HepG2 (cell line): ENCODE measurements around the gene PCDHGB3. TPM values are rescaled to one million over a fixed set of nuclear protein-coding genes. Genes with fewer than 3 reads are reported as not detected.

Experiments used
- ATAC-seq: fragments of 200-7000 bp; cut with Tn5 transposase; 3 replicates; pipeline ENCODE4 v1.9.1; 2020; ENCODE audit warnings: mild to moderate bottlenecking, moderate library complexity
- BruUV-seq: library from RNA; stranded (reverse); fragments of 400-500 nt; replicated peaks from 2 replicates; lab custom pipeline; 2021; lab: Mats Ljungman, UMichigan
- CTCF ChIA-PET: fragments of 300-600 bp; formaldehyde crosslinking; extraction: SDS; loops from one replicate; lab custom pipeline; 2021; ENCODE audit warnings: low total read pairs, inconsistent platforms, low intra/inter-chr PET ratio; lab: Yijun Ruan, JAX
- POLR2A ChIA-PET: fragments of 350-600 bp; sonication (Branson Sonifier 250); formaldehyde crosslinking; loops from one replicate; lab custom pipeline; 2020; ENCODE audit warnings: antibody characterized with exemption, inconsistent platforms; lab: Yijun Ruan, JAX
- DNase-seq: peaks from one replicate; pipeline ENCODE4 v3.0.0-alpha.2; 2015; ENCODE audit warnings: low spot score
- FAIRE-seq: peaks from 3 replicates; lab custom pipeline; 2011; peaks lifted over from hg19 to GRCh38; lab: Jason Lieb, UNC
- H2AFZ ChIP-seq: one replicate; pipeline ENCODE4 v1.6.1; 2011; ENCODE audit warnings: low read length, inconsistent platforms
- H3K27ac ChIP-seq: fragments of 300-600 bp; 3 replicates; pipeline ENCODE4 v1.8.0; 2011; ENCODE audit warnings: mixed run types, mild to moderate bottlenecking, mixed read lengths, low read length, inconsistent platforms; ENCODE audit not compliant: insufficient read depth; ENCODE audit errors: extremely low read length
- H3K27me3 ChIP-seq, 2 experiments: fragments of 200-600 bp in 1 of 2; 2 replicates in 1 of 2; 3 replicates in 1 of 2; pipeline versions ENCODE4 v1.6.0 to v1.8.0; 2011; ENCODE audit warnings: low read length in 2 of 2, mild to moderate bottlenecking in 2 of 2, moderate library complexity in 2 of 2, inconsistent platforms in 1 of 2; ENCODE audit not compliant: insufficient read depth in 2 of 2, control insufficient read depth in 1 of 2
- H3K36me3 ChIP-seq, 2 experiments: fragments of 200-600 bp in 1 of 2; replicated peaks in 1 of 2; 2 replicates in 1 of 2; 3 replicates in 1 of 2; pipeline versions ENCODE4 v1.5.1 to v1.8.0; 2011; ENCODE audit warnings: low read length in 2 of 2, inconsistent platforms in 1 of 2; ENCODE audit not compliant: insufficient read depth in 2 of 2, control insufficient read depth in 1 of 2
- H3K4me1 ChIP-seq: 2 replicates; pipeline ENCODE4 v1.5.1; 2012; ENCODE audit warnings: low read length, inconsistent platforms; ENCODE audit not compliant: insufficient read depth
- H3K4me2 ChIP-seq: 2 replicates; pipeline ENCODE4 v1.6.0; 2011; ENCODE audit warnings: low read depth, low read length, inconsistent platforms
- H3K4me3 ChIP-seq, 3 experiments: fragments of 200-600 bp in 1 of 3; sonication (generic), shearing (Covaris generic) in 1 of 3; replicated peaks in 1 of 3; 2 replicates each; pipeline ENCODE4 v1.5.1; 2011 to 2016; ENCODE audit warnings: low read length in 3 of 3, inconsistent platforms in 2 of 3, low read depth in 2 of 3, mild to moderate bottlenecking in 2 of 3, control low read depth in 1 of 3, mixed read lengths in 1 of 3; ENCODE audit not compliant: insufficient read depth in 1 of 3
- H3K79me2 ChIP-seq: one replicate; pipeline ENCODE4 v1.6.1; 2011; ENCODE audit warnings: low read length, inconsistent platforms; ENCODE audit not compliant: insufficient read depth
- H3K9ac ChIP-seq: 2 replicates; pipeline ENCODE4 v1.6.0; 2011; ENCODE audit warnings: mild to moderate bottlenecking, low read depth, low read length, inconsistent platforms; ENCODE audit not compliant: insufficient read depth
- H3K9me3 ChIP-seq: 2 replicates; pipeline ENCODE4 v1.5.1; 2012; ENCODE audit warnings: mild to moderate bottlenecking, low read length
- H4K20me1 ChIP-seq: 2 replicates; pipeline ENCODE4 v1.6.0; 2011; ENCODE audit warnings: inconsistent platforms, mild to moderate bottlenecking, low read length, moderate library complexity; ENCODE audit not compliant: insufficient read depth
- CBX5 ChIP-seq: sonication (generic); formaldehyde crosslinking; IDR thresholded peaks from 2 replicates; pipeline ENCODE4 v1.4.0; 2020; ENCODE audit warnings: missing genetic modification reagents, borderline replicate concordance
- CCAR2 ChIP-seq: fragments of 200-400 bp; formaldehyde crosslinking; optimal IDR thresholded peaks from 2 replicates; pipeline ENCODE3; 2018; ENCODE audit warnings: low read depth, mild to moderate bottlenecking, low read length, moderate library complexity
- ELF3 ChIP-seq: IDR thresholded peaks from 2 replicates; pipeline ENCODE4 v1.6.1; 2016; ENCODE audit warnings: missing genetic modification reagents, missing compliant biosample characterization
- GABPB1 ChIP-seq: IDR thresholded peaks from 2 replicates; pipeline ENCODE4 v1.6.1; 2016; ENCODE audit warnings: mild to moderate bottlenecking, missing genetic modification reagents, moderate library complexity, missing compliant biosample characterization
- HDAC6 ChIP-seq: fragments of 200-600 bp; sonication (generic); IDR thresholded peaks from 2 replicates; pipeline ENCODE4 v1.7.0; 2017; ENCODE audit warnings: mild to moderate bottlenecking, antibody characterized with exemption, low read length, low read depth
- JUN ChIP-seq: sonication (generic); formaldehyde crosslinking; IDR thresholded peaks from 2 replicates; pipeline ENCODE4 v1.4.0; 2020; ENCODE audit warnings: mild to moderate bottlenecking, missing genetic modification reagents
- KLF13 ChIP-seq: sonication (generic); formaldehyde crosslinking; IDR thresholded peaks from 2 replicates; pipeline ENCODE4 v1.4.0; 2020; ENCODE audit warnings: mild to moderate bottlenecking, missing genetic modification reagents
- NFKB2 ChIP-seq: sonication (generic); formaldehyde crosslinking; IDR thresholded peaks from 2 replicates; pipeline ENCODE4 v1.4.0; 2020; ENCODE audit warnings: missing genetic modification reagents, borderline replicate concordance
- PTBP1 ChIP-seq: fragments of 200-400 bp; formaldehyde crosslinking; IDR thresholded peaks from 2 replicates; pipeline ENCODE4 v1.6.1; 2018; ENCODE audit warnings: low read length, low read depth; ENCODE audit not compliant: poor library complexity, severe bottlenecking
- RFX1 ChIP-seq: fragments of 450-650 bp; IDR thresholded peaks from 2 replicates; pipeline ENCODE4 v1.6.1; 2017
- ZNF205 ChIP-seq: IDR thresholded peaks from 2 replicates; pipeline ENCODE4 v1.6.1; 2018; ENCODE audit warnings: missing biosample characterization, missing genetic modification reagents
- ZNF263 ChIP-seq: sonication (generic); formaldehyde crosslinking; IDR thresholded peaks from 2 replicates; pipeline ENCODE4 v1.4.0; 2020; ENCODE audit warnings: missing genetic modification reagents
- ZNF546 ChIP-seq: sonication (generic); formaldehyde crosslinking; conservative IDR thresholded peaks from 2 replicates; pipeline ENCODE4 v1.8.1; 2023; ENCODE audit warnings: mild to moderate bottlenecking, missing genetic modification reagents
- WGBS: methylation state at CpG from one replicate; pipeline ENCODE4 v1.1.6; 2017; ENCODE audit warnings: low lambda C conversion rate; 5-methylcytosine and 5-hydroxymethylcytosine counted together
- in situ Hi-C: cut with HindIII; loops from 2 replicates; pipeline ENCODE4 v1.10.0; 2017; ENCODE audit warnings: low pct_unique_long_range_greater_than_20kb; ENCODE audit not compliant: extremely low pct_ligation_motif_present
- intact Hi-C: fragments of 100-400 bp; cut with micrococcal nuclease; formaldehyde crosslinking; loops from one replicate; pipeline ENCODE4 v1.10.0; 2022; ENCODE audit not compliant: unreplicated experiment
- polyA plus RNA-seq, 8 experiments: library from polyadenylated mRNA; depleted of rRNA in 3 of 8; stranded (reverse) in 7 of 8; unstranded in 1 of 8; fragments of >200 nt; fragmentation: Illumina TruSeq in 4 of 8; extraction: Trizol in 4 of 8; gene quantifications; 2 replicates each; pipeline versions ENCODE4 v1.2.1 to v1.2.3, GENCODE V29; 2011 to 2016; ENCODE audit warnings: low read depth in 4 of 8, missing spikeins in 1 of 8, mixed read lengths in 1 of 8; ENCODE audit not compliant: insufficient read depth in 1 of 8
- total RNA-seq, 5 experiments: library from RNA; depleted of rRNA; stranded (reverse); fragments of >200 nt; fragmentation: Illumina TruSeq; extraction: Trizol; gene quantifications; 2 replicates each; pipeline ENCODE4 v1.2.3, GENCODE V29; 2016; ENCODE audit warnings: low read depth in 1 of 5
- TF ChIP-seq, protein P1 (sequence below): sonication (generic); formaldehyde crosslinking; IDR thresholded peaks from 2 replicates; pipeline ENCODE4 v1.9.0; 2021; ENCODE audit warnings: missing genetic modification reagents, mild to moderate bottlenecking, borderline replicate concordance
- TF ChIP-seq, protein P2 (sequence below): sonication (generic); formaldehyde crosslinking; IDR thresholded peaks from 2 replicates; pipeline ENCODE4 v1.8.1; 2023; ENCODE audit warnings: mild to moderate bottlenecking, missing genetic modification reagents, borderline replicate concordance

The PCDHGB3 gene
- total and polyA plus RNA-seq, 2 of the 13 experiments (the other 11 are each of a cell fraction or from before 2014, with no cell fraction given) = 0.40 to 0.44 TPM

DNA sequence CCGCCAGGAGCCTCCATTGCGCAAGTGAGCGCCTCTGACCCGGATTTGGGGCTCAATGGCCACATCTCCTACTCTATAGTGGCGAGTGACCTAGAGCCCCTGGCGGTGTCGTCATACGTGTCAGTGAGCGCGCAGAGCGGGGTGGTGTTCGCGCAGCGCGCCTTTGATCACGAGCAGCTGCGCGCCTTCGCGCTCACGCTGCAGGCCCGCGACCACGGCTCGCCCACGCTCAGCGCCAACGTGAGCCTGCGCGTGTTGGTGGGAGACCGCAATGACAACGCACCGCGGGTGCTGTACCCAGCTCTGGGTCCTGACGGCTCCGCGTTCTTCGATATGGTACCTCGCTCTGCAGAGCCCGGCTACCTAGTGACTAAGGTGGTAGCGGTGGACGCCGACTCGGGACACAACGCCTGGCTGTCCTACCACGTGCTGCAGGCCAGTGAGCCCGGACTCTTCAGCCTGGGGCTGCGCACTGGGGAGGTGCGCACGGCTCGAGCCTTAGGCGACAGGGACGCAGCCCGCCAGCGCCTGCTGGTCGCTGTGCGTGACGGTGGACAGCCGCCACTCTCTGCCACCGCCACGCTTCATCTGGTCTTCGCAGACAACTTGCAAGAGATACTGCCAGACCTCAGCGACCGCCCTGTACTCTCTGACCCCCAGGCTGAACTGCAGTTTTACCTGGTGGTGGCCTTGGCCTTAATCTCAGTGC is 39.7 kb downstream of the PCDHGB3 start:
- ChIA-PET CTCF (no interaction called here), POLR2A (no interaction called here)
- no peak for DNase-seq
- no peaks in the 10 kb centered on the region; the same call in 1 of the 2 replicates for H3K9me3 ChIP-seq
- H3K4me3 ChIP-seq = no peak overlapping the region
- no peaks in the 10 kb centered on the region for H3K4me1 ChIP-seq
- no peak for TF ChIP-seq CBX5 (CRISPR knock-in tag)
- TF ChIP-seq HDAC6 = no peak
- TF ChIP-seq JUN = no peak
- TF ChIP-seq RFX1 = no peak
- TF ChIP-seq, protein P1, sequence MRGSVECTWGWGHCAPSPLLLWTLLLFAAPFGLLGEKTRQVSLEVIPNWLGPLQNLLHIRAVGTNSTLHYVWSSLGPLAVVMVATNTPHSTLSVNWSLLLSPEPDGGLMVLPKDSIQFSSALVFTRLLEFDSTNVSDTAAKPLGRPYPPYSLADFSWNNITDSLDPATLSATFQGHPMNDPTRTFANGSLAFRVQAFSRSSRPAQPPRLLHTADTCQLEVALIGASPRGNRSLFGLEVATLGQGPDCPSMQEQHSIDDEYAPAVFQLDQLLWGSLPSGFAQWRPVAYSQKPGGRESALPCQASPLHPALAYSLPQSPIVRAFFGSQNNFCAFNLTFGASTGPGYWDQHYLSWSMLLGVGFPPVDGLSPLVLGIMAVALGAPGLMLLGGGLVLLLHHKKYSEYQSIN (CRISPR knock-in tag) = no peak
- H3K4me2 ChIP-seq = no peak overlapping the region
- no peak overlapping the region for H2AFZ ChIP-seq
- no peaks in the 10 kb centered on the region for H4K20me1 ChIP-seq
- intact Hi-C loops = no loop called here
- no peaks in the 10 kb centered on the region for H3K79me2 ChIP-seq
- WGBS = 90% methylated on average over 48 of the region's 64 CpGs
- no peak for ATAC-seq
- H3K9ac ChIP-seq = no peak overlapping the region
- H3K27me3 ChIP-seq = no peaks in the 10 kb centered on the region
- BruUV-seq = no TSS peak
- no peak for FAIRE-seq
- in situ Hi-C loops = no loop called here
- H3K36me3 ChIP-seq = no peaks in the 10 kb centered on the region
- no peak overlapping the region for H3K27ac ChIP-seq

DNA sequence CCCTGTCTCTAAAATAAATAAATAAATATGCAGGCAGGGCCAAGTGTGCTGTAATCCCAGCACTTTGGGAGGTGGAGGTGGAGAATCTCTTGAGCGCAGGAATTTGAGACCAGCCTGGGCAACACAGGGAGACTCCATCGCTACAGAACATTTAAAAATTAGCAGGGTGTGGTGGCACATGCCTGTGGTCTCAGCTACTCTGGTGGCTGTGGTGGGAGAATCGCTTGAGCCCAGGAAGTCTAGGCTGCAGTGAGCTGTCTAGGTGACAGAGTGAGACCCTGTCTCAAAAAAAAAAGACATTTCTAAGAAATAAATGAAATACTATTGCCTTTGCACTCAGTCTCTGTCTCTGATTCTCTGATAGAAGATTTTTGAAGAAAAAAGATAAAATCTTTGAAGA is 41.5 kb downstream of the PCDHGB3 start:
- POLR2A ChIA-PET = no interaction called here
- no peaks in the 10 kb centered on the region for H3K27me3 ChIP-seq
- no peak overlapping the region for H3K4me2 ChIP-seq
- H4K20me1 ChIP-seq = no peaks in the 10 kb centered on the region
- no peak overlapping the region for H3K27ac ChIP-seq
- H3K79me2 ChIP-seq = no peaks in the 10 kb centered on the region
- H3K4me3 ChIP-seq = no peak overlapping the region
- 51% methylated on average over 3 of the region's 3 CpGs for WGBS
- BruUV-seq = no TSS peak
- no peaks in the 10 kb centered on the region for H3K36me3 ChIP-seq
- no peaks in the 10 kb centered on the region for H3K4me1 ChIP-seq
- in situ Hi-C loops (no loop called here), intact Hi-C loops (no loop called here)
- DNase-seq (no peak), ATAC-seq (no peak), FAIRE-seq (no peak)
- no peaks in the 10 kb centered on the region; the same call in 1 of the 2 replicates for H3K9me3 ChIP-seq
- H2AFZ ChIP-seq = no peak overlapping the region
- CTCF ChIA-PET = no interaction called here
- H3K9ac ChIP-seq = no peak overlapping the region
- TF ChIP-seq ELF3 (no peak), KLF13 (CRISPR knock-in tag) (no peak), ZNF205 (CRISPR knock-in tag) (no peak), ZNF263 (CRISPR knock-in tag) (no peak), ZNF546 (CRISPR knock-in tag) (no peak), CCAR2 (no peak), GABPB1 (CRISPR knock-in tag) (no peak), NFKB2 (no peak), PTBP1 (no peak)
- TF ChIP-seq, protein P2, sequence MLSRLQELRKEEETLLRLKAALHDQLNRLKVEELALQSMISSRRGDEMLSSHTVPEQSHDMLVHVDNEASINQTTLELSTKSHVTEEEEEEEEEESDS (CRISPR knock-in tag) = no peak
